Measurements from ENCODE around the gene PER1. TPM values are rescaled to one million over a fixed set of nuclear protein-coding genes. Genes with fewer than 3 reads are reported as not detected.
"Not testable (repeated sequence)": the region's sequence is repeated elsewhere in the genome, so short reads cannot be mapped to it uniquely, and the experiment has no call there.

PER1 gene
- total and polyA plus RNA-seq, 4 donors: 34.3 to 297 (median 173) TPM

GRCh38 chr17:8173871-8174322 lies 21.7 kb upstream of the PER1 start:
- intact Hi-C loops (cut with DNase I): loop anchor here in 1 of 2 donors (2.0 kb wide), 1 partner anchor 13 kb away; no protein-coding TSS in a partner anchor
- Histone ChIP-seq H3K27ac (ENCODE audit: low read depth in 1 of 2, low read length in 2 of 2) (peak overlapping the region in 1 of 2 donors; percentile 69), H3K4me1 (ENCODE audit: control insufficient read depth in 1 of 2, insufficient read depth in 2 of 2, low read length in 2 of 2) (no peaks in the 10 kb centered on the region)

DNA sequence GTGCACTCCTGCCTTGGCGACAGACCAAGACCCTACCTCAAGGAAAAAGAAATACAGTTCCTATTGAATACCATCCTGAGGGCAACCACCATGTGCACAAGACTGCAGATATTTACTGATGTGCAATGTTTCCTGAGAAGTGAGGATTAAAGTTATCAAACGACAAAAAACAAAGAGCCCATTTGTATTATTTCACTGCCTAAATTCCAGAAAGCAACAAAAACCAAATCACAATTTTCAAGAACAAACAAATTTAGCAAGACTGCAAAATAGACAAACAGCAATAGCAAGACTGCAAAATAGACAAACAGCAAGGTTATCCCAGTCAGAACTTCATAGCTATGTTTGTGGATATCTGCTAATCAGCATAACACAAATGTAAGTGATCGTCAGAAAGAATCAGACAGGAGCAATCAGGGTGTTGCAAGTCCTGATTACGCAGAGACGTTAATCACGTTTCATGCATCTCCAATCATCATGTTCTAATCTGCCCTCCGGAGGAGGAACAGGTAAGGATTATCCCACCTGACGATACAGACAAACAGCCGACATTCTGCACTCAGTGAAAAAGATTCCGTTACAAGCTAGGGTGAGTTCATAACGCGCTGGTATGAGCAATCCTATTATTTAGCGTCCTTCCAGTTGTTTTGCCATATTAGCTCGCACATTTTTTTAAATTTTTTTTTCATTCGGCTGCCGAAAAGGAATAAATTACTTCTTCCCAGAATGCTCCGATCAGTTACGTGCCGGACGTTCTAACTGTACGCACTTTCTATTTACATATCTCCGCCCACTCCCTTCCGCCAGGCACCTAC lies 21.1 kb upstream of the PER1 start:
- peak; percentile 93 for ATAC-seq (ENCODE audit: low FRiP score)
- WGBS, 2 donors: 1% methylated on average over 23 of the region's 23 CpGs
- H3K27ac ChIP-seq (ENCODE audit: low read depth in 1 of 2, low read length in 2 of 2): peak overlapping the region; percentile 49 to 81
- no peaks in the 10 kb centered on the region for H3K9me3 ChIP-seq (ENCODE audit: control insufficient read depth, low read length)
- no peak overlapping the region for H3K4me3 ChIP-seq (ENCODE audit: low read length in 2 of 2)
- H3K4me1 ChIP-seq (ENCODE audit: control insufficient read depth in 1 of 2, insufficient read depth in 2 of 2, low read length in 2 of 2): no peaks in the 10 kb centered on the region
- H3K27me3 ChIP-seq (ENCODE audit: control insufficient read depth in 1 of 2, insufficient read depth in 2 of 2, low read length in 1 of 2): no peaks in the 10 kb centered on the region
- peak; percentile 82 to 85 for DNase-seq
- no peaks in the 10 kb centered on the region for H3K36me3 ChIP-seq (ENCODE audit: control insufficient read depth in 1 of 2, insufficient read depth in 2 of 2, low read length in 1 of 2)
- intact Hi-C loops (cut with DNase I): loop anchor here in 1 of 2 donors (2.0 kb wide), 1 partner anchor 14 kb away; no protein-coding TSS in a partner anchor

More at GRCh38 chr17:8173871-8174322, 21.7 kb upstream of the PER1 start:
- no peaks in the 10 kb centered on the region for H3K27me3 ChIP-seq (ENCODE audit: control insufficient read depth in 1 of 2, insufficient read depth in 2 of 2, low read length in 1 of 2)
- DNase-seq: no peak
- no peaks in the 10 kb centered on the region for H3K36me3 ChIP-seq (ENCODE audit: control insufficient read depth in 1 of 2, insufficient read depth in 2 of 2, low read length in 1 of 2)
- WGBS, 2 donors: 1 to 3% methylated on average over 14 of the region's 14 CpGs
- H3K9me3 ChIP-seq (ENCODE audit: control insufficient read depth, low read length): no peaks in the 10 kb centered on the region
- no peak for ATAC-seq (ENCODE audit: low FRiP score)
- peak overlapping the region in 1 of 2 donors; percentile 36 for H3K4me3 ChIP-seq (ENCODE audit: low read length in 2 of 2)

DNA sequence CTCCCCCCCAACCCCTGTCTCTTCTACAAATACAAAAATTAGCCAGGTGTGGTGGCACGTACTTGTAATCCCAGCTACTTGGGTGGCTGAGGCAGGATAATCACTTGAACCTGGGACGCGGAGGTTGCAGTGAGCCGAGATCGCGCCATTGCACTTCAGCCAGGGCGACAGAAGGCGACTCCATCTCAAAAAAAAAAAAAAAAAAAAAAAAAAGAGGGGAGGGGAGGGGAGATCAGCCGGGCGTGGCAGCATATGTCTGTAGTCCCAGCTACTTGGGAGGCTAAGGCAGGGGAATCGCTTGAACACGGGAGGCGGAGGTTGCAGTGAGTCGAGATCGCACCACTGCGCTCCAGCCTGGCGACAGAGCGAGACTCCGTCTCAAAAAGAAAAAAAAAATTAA lies 18.0 kb upstream of the PER1 start:
- H3K9me3 ChIP-seq (ENCODE audit: control insufficient read depth, low read length); DNase-seq; H3K36me3 ChIP-seq (ENCODE audit: control insufficient read depth in 1 of 2, insufficient read depth in 2 of 2, low read length in 1 of 2); H3K4me1 ChIP-seq (ENCODE audit: control insufficient read depth in 1 of 2, insufficient read depth in 2 of 2, low read length in 2 of 2); H3K27me3 ChIP-seq (ENCODE audit: control insufficient read depth in 1 of 2, insufficient read depth in 2 of 2, low read length in 1 of 2); ATAC-seq (ENCODE audit: low FRiP score); H3K4me3 ChIP-seq (ENCODE audit: low read length in 2 of 2); intact Hi-C loops (cut with DNase I); H3K27ac ChIP-seq (ENCODE audit: low read depth in 1 of 2, low read length in 2 of 2): not testable (repeated sequence)
- 87 to 88% methylated on average over 19 of the region's 19 CpGs for WGBS, 2 donors

DNA sequence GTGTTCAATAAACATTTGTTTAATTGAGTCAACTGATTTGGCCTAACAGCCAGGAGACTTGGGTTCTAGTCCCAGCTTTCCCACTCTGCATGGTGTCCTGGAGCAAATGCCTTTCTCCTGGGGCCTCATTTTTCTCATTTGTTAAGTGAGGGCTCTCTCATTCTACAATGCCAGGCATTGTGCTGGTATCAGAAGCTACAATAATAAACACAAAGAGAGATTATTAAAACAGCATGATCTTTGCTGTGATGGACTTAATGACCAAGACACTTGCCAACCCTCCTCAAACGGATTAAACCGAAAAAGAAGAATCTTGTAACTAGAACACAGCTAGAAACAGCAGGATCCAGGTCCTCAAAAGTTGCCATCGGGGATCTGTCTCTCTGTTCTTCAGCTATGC lies 15.3 kb upstream of the PER1 start:
- no peak for ATAC-seq (ENCODE audit: low FRiP score)
- WGBS, 2 donors: 83 to 84% methylated on average over 3 of the region's 3 CpGs

GRCh38 chr17:8166731-8167130 lies 14.5 kb upstream of the PER1 start:
- no peaks in the 10 kb centered on the region for H3K27me3 ChIP-seq (ENCODE audit: control insufficient read depth in 1 of 2, insufficient read depth in 2 of 2, low read length in 1 of 2)
- no peaks in the 10 kb centered on the region for H3K4me1 ChIP-seq (ENCODE audit: control insufficient read depth in 1 of 2, insufficient read depth in 2 of 2, low read length in 2 of 2)
- ATAC-seq (ENCODE audit: low FRiP score): no peak
- no peak for DNase-seq
- WGBS, 2 donors: 94 to 97% methylated on average over 6 of the region's 6 CpGs
- intact Hi-C loops (cut with DNase I): no loop called here
- no peaks in the 10 kb centered on the region for H3K36me3 ChIP-seq (ENCODE audit: control insufficient read depth in 1 of 2, insufficient read depth in 2 of 2, low read length in 1 of 2)
- no peak overlapping the region for H3K27ac ChIP-seq (ENCODE audit: low read depth in 1 of 2, low read length in 2 of 2)
- no peaks in the 10 kb centered on the region for H3K9me3 ChIP-seq (ENCODE audit: control insufficient read depth, low read length)
- no peak overlapping the region for H3K4me3 ChIP-seq (ENCODE audit: low read length in 2 of 2)

More for the DNA sequence above, 15.3 kb upstream of the PER1 start:
- Histone ChIP-seq H3K27ac (ENCODE audit: low read depth in 1 of 2, low read length in 2 of 2) (no peak overlapping the region), H3K27me3 (ENCODE audit: control insufficient read depth in 1 of 2, insufficient read depth in 2 of 2, low read length in 1 of 2) (no peaks in the 10 kb centered on the region), H3K9me3 (ENCODE audit: control insufficient read depth, low read length) (no peaks in the 10 kb centered on the region), H3K4me1 (ENCODE audit: control insufficient read depth in 1 of 2, insufficient read depth in 2 of 2, low read length in 2 of 2) (no peaks in the 10 kb centered on the region), H3K36me3 (ENCODE audit: control insufficient read depth in 1 of 2, insufficient read depth in 2 of 2, low read length in 1 of 2) (no peaks in the 10 kb centered on the region), H3K4me3 (ENCODE audit: low read length in 2 of 2) (no peak overlapping the region)
- no peak for DNase-seq
- intact Hi-C loops (cut with DNase I): no loop called here

DNA sequence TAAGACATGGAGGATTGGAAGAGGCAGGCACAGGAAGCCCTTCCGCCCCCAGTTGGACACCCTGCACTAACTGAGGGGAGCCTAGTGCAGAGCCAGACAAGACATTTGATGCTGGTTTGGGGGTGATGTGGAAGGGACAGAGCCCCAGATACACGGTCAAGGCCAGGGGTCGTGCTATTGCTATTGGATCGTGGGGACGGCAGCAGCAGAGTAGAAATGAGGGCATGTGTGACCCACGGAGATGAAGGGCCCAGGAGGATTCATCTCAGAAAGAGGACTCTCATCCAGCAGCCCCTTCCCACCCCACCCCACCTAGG lies 12.6 kb upstream of the PER1 start:
- DNase-seq (peak in 1 of 2 donors; percentile 66), ATAC-seq (ENCODE audit: low FRiP score) (no peak)
- intact Hi-C loops (cut with DNase I): loop anchor here in 1 of 2 donors (5.0 kb wide), 1 partner anchor 42 kb away; the partner anchor contains the start of gene HES7
- Histone ChIP-seq H3K27ac (ENCODE audit: low read depth in 1 of 2, low read length in 2 of 2) (no peak overlapping the region), H3K27me3 (ENCODE audit: control insufficient read depth in 1 of 2, insufficient read depth in 2 of 2, low read length in 1 of 2) (no peaks in the 10 kb centered on the region), H3K36me3 (ENCODE audit: control insufficient read depth in 1 of 2, insufficient read depth in 2 of 2, low read length in 1 of 2) (no peaks in the 10 kb centered on the region), H3K4me1 (ENCODE audit: control insufficient read depth in 1 of 2, insufficient read depth in 2 of 2, low read length in 2 of 2) (no peaks in the 10 kb centered on the region), H3K9me3 (ENCODE audit: control insufficient read depth, low read length) (no peaks in the 10 kb centered on the region), H3K4me3 (ENCODE audit: low read length in 2 of 2) (no peak overlapping the region)
- WGBS, 2 donors: 76 to 77% methylated on average over 6 of the region's 6 CpGs

DNA sequence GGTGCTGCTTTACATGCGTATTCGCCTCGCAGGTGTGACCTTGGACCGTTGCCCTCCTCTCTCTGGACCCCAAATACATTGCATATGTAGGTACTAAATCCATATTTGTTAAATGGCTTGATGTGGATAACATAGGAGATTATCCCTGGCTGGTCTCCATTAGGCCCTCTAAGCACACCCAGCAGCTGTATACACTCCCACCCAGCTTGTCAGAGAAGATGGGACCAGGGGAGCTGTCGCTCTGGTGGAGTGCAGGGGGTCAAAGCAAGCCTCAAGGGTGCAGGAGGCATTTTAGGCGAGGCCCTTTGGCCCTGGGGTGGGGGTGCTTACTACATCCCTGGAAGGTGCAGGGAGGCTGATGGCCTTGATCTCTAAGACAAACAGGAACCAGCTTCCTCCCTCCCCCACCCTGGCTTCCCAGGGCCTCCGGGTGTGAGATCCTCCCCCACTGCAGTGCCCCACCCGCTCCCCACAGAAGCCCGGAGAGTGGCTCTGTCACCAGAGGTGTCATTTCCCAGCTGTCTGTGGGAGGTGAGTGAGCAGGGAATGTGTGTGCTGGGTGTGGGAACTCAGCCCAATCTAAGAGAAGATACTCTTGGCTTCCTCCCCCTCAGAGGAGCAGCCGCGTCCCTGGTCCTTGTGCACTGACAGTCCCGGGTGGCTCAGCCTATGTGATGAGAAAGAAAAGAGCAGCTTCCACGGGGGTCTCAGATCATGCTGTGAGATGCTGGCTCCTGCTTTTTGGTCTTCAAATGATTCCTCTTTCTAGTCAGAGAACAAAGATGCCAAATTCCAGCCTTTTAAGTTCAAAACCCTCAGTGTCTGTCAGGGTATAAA lies 12.0 kb upstream of the PER1 start:
- Histone ChIP-seq H3K9me3 (ENCODE audit: control insufficient read depth, low read length) (no peaks in the 10 kb centered on the region), H3K36me3 (ENCODE audit: control insufficient read depth in 1 of 2, insufficient read depth in 2 of 2, low read length in 1 of 2) (no peaks in the 10 kb centered on the region), H3K4me1 (ENCODE audit: control insufficient read depth in 1 of 2, insufficient read depth in 2 of 2, low read length in 2 of 2) (no peaks in the 10 kb centered on the region), H3K4me3 (ENCODE audit: low read length in 2 of 2) (no peak overlapping the region), H3K27me3 (ENCODE audit: control insufficient read depth in 1 of 2, insufficient read depth in 2 of 2, low read length in 1 of 2) (no peaks in the 10 kb centered on the region), H3K27ac (ENCODE audit: low read depth in 1 of 2, low read length in 2 of 2) (peak overlapping the region; percentile 10 to 28)
- peak; percentile 84 to 85 for DNase-seq
- WGBS, 2 donors: 44 to 45% methylated on average over 13 of the region's 13 CpGs
- intact Hi-C loops (cut with DNase I): loop anchor here in 1 of 2 donors (5.0 kb wide), 1 partner anchor 42 kb away; the partner anchor contains the start of gene HES7
- peak; percentile 30 for ATAC-seq (ENCODE audit: low FRiP score)

DNA sequence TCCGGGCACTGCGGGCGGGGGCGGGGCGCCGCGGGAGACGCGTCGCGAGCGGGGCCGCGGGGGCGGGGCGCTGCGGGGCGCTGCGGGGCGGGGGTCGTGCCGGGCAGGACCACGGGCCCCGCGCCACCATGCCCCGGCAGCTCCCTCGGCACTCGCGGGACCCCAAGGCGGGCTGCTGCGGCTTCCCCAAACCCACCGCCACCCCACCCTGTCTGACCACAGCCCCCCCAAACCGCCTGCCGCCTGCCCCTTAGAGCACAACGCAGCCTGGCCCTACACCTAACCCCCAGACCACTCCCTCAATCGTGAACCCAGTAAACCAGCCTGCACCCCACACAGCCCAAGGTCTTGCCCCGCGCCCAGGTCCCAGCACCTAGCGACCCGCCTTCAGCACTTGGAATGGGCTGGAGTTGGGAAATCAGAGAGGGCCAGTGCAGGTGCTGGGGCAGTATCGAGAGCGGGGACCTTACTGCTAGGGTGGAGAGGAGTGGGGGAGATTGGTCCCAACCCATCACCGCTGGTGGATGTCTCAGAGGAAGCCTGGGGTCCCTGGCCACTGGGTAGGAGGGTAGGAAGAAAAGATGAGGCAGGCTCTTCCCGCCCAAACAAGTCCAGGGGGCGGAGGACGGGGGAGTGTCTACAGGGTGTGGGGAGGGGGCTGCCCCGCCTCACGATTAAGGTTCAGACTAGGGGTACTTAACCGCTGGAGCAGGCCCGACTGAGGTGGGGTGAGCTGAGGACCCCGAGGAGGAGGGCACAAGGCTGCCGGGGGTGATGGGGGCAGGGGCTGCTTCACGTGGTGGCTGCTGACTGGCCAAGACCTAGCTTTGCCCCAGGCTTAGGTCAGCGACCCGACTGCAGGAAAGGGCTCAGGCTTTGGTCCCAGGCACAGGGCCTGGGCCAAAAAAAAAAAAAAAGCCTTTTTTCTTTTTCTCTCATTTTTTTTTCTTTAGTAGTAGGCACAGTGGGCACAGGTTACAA lies 11.1 kb upstream of the PER1 start:
- peak; percentile 65 to 77 for DNase-seq
- 3 to 4% methylated on average over 49 to 55 of the region's 55 CpGs for WGBS, 2 donors

More for the DNA sequence above, 11.1 kb upstream of the PER1 start:
- ATAC-seq (ENCODE audit: low FRiP score): peak; percentile 26
- no peaks in the 10 kb centered on the region for H3K9me3 ChIP-seq (ENCODE audit: control insufficient read depth, low read length)
- H3K4me1 ChIP-seq (ENCODE audit: control insufficient read depth in 1 of 2, insufficient read depth in 2 of 2, low read length in 2 of 2): no peaks in the 10 kb centered on the region
- H3K36me3 ChIP-seq (ENCODE audit: control insufficient read depth in 1 of 2, insufficient read depth in 2 of 2, low read length in 1 of 2): no peaks in the 10 kb centered on the region
- no peaks in the 10 kb centered on the region for H3K27me3 ChIP-seq (ENCODE audit: control insufficient read depth in 1 of 2, insufficient read depth in 2 of 2, low read length in 1 of 2)
- intact Hi-C loops (cut with DNase I): loop anchor here in 1 of 2 donors (5.0 kb wide), 1 partner anchor 41 kb away; the partner anchor contains the start of gene HES7
- peak overlapping the region; percentile 10 to 24 for H3K27ac ChIP-seq (ENCODE audit: low read depth in 1 of 2, low read length in 2 of 2)
- H3K4me3 ChIP-seq (ENCODE audit: low read length in 2 of 2): peak overlapping the region; percentile 27 to 95

Measured in aorta (tissue), 5 donors.